NCI-H2107 (cell line): Measurements from ENCODE around the gene CDH24.

ENCODE experiments used
- DNase-seq: peaks from one replicate; lab custom pipeline; 2025; lab: John Stamatoyannopoulos, UW

CDH24 gene

DNA sequence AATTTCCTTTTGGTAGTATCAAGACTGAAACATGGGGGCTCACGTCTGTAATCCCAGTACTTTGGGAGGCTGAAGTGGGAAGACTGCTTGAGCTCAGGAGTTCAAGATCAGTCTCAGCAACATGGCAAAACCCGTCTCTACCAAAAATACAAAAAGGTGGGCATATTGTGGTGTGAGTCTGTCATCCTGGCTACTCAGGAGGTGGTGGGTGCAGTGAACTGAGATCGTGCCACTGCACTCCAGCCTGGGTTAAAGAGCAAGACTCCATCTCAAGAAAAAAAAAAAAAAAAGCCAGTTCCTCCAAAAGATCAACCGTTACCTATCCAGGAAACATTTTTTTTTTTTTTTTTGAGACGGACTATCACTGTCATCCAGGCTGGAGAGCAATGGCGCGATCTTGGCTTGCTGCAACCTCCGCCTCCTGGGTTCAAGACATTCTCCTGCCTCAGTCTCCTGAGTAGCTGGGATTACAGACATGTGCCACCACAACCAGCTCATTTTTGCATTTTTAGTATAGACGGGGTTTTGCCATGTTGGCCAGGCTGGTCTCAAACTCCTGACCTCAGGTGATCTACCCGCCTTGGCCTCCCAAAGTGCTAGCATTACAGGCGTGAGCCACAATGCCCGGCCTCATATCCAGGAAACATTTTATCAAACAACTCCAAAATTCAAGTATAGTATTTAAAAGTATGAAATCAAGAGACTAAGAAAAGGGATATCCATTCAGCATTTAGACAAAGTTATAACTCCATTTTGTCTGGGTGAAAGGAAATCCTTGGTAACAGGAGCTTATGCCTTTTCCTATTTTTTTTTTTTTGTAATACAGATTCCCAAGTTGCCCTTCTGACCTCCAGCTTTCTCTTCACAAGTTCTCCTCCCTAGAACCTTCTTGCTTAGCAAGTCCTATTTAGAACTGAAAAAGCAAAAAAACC, 34.2 kb upstream of the CDH24 start:
- DNase-seq: no peak

DNA sequence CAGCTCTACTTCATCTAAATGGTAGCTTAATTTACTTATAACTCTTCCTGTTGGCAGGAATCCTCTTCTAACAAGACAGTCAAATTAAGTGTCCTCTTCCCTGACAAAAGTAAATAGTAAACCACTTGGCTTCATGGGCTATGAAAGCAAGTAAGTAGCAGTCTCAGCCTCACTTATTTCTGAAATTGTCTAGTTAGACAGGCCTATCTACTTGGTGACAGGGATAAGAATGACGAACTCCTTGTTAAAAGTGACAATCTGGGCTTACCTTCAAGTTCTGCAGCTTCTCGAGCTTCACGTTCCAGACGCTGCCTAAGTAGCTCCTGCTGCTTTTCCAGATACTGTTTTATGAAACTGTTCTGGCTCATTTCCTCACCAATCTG, 32.9 kb upstream of the CDH24 start:
- DNase-seq: no peak

DNA sequence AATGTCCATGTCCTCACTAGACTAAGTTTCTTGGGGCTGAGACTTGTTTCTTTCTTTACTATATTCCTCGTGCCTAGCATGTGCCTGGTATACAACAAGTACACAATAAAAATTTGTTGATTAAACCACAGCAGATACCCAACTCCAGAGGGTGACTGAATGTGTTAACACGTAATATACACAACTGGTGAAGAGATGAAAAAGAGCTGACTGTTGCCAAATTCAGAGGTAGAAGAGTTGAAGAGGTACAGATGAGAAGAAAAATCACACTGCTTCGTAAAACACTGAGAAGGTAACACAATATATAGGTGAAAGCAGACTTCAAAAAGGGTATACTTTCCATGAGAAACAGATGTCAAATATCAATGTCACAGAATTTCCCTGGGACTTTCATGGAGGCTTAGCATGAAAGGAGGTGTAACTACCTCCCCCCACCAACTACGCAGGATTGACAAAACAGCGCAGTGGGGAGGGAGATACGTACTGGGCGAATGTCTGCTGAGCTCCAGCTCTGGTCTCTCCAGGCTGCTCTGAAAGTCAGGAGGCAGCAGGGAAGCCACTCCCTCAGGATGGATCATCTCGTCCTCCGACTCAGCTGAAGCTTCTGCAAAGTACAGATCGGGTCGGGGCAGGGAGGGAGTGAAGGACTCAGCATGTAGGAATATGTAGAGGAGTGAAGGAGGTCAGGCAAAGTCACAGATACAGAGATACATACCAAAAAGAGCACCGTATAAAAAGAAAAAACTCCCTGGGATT, 32.4 kb upstream of the CDH24 start:
- DNase-seq: no peak

DNA sequence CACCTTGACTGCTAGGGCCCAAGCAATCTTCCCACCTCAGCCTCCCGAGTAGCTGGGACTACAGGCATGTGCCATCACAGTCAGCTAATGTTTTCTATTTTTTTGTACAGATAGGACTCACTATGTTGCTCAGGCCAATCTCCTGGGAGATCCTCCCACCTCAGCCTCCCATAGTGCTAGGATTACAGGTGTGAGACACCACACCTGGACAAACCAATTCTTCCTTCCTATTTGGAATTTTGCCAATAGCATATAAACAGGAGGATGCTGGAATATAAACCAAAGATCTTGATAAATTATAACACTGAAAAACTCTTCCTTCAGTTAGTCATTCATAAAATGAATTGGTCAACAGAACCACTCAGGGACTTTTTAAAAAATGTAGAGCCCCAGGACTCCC, 29.2 kb upstream of the CDH24 start:
- DNase-seq: no peak

DNA sequence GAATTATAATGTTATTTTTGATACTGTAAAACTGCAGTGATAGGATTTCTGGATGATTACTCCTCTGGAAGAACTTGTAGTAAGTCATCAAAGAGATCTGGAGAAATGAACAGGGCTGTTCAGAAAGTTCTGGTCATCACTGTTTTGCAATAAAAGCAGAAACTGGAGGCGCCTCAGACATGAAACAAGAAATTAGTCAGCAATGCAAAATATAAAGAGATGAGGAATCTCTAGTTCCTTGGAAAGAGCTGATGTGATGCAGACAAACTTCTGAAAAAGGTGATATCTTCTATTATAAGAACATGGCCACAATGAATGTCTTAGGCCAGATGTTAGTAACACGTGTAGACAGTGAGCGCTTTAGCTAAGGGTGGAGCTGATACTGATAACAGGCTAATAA, 28.1 kb upstream of the CDH24 start:
- DNase-seq: no peak

DNA sequence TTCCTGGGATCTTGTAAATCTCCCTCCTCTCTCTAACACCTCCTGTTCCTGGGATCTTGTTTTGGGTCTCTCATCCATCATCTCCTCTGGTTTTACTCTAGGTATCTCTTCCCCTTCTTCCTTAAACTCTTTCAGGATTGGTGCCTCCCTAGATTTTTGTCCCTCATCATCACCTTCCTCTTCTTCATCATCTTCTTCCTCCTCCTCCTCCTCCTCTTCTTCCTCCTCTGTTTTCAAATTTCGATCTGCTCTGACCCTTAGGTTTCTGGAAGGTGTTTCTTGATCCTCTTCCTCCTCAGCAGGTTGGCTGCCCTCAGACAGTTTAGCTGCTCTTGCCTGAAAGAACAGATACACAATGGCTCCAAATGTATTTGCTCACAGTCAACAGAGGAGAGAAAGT, 23.2 kb upstream of the CDH24 start:
- no peak for DNase-seq

DNA sequence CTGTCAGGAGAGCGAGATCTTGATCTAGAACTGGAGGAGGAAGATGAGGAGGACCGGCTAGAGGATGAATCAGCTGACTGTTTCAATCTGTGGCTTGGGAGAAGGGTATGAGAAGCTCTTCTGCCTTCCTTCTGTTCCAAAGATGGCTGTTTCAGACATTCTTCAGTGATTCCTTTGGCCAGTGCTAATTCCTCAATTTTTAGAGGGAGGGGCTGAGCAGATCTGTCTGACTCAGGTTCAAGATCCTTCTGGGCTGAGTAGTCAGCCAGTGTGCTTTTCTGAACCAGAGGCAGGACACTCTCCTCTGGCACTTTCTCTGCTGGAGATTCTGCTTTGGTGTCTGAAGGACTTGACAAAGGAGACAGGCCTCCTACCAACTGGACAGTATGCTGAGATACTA, 22.4 kb upstream of the CDH24 start:
- no peak for DNase-seq

DNA sequence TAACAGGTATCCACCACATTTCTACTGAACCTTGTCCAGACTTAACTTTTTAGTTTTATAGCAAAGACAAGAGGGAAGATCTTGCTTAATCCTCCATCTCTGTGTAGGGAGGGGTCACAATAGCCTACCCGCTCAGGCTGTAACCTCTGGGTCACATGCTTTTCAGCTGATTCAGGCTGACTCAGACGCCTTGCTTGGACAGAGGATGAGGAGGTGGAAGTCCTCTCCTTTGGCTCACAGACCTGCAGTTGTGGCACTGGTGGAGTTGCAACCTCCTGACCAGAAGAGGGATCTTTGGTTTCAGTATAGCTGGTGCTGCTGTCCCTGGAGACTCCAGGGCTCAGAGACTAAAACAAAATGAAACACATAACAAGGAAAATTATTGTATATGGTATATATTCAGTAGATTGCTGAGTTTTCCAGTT, 21.4 kb upstream of the CDH24 start:
- DNase-seq: no peak

DNA sequence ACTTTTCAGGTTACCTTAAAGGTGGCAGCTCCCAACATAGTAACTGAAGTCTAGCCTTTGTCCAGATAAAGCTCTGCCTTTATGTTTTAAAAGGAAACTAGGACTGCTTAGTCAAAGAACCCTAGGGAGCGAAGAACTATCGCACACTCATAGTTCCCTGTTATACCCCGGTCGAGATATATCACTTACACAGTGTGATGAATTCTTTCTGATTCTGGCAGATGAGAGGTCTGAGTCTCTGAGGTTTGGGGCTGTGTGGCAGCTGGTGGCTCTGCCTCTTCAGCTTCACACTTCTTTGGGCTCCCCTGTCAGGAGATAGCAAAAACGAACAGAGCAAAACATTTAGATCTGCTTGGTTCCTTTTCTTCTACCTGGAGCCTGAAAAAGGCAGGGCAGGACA, 20.6 kb upstream of the CDH24 start:
- no peak for DNase-seq

DNA sequence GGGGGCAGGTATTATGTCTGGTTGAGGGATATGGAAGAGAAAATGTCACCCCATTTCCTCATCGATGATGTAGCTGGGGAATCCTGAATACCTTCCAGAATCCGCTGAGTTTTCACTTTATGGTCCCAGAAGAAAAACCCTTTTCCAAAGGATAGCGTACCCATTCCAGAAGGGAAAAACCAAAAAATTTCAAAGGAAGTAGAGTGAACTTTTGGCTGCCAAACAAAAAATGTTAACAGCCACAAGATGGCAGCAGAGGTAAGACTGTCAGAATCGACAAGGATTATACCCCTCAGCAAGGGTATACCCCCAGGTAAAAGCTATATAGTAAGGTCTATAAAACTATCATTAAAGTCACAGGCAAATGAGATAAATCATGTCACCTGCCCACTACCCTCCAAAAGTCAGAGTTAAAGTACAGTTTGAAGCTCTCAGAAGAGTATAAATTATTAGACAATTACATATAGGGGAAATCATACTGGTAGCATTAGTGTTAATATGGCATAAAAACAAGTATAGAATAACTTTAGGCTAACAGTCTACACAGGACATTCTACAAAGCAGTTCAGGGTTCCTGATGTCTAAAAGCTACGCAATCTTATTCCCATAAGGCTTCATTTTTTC, 19.6 kb upstream of the CDH24 start:
- DNase-seq: no peak

DNA sequence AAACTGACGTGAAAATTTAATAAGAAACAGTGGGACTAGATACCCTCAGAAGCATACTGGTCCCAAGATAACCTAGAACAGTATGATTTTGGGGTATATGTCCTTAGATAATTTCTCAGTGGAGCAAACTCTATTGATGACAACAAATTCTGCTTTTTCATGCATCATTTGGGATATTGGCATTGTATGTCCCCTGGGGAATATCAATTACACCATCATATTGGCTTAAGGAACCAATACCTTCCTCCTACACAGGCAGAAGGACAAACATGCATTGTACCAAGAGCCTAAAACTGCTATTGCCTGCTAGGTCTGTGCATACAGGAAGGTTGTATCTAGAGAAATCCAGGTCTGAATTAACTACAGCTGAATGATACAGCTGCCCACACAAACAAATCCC, 17.6 kb upstream of the CDH24 start:
- DNase-seq: no peak

DNA sequence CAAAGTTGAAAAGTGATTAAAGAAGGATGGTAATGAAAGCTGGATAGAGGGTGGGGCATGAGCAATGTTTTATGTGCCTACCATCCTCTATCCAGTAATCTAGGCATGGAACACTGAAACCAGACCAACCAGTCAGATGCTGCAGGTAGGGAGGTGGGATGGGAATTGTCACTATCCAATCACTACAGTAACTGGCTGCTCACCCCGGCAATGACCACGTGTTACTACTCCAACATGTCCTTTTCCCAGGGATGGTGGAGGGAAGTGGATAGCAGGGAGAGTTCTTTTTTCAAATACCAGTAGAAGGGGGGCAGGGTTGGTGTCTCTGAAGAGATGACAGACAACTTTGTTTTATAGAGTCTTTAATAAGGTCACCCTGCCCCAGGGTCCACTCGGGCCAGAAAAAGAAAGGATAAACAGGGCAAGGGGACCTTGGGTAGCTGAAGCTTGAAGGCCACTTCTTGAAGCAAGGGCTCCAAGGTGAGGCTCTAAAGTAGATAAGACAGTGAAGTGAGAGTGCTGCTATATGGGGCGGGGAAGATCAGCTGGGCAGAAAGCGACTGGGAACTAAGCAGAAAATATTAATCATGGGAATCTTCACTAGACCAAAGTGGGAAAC, 14.7 kb upstream of the CDH24 start:
- DNase-seq: no peak

DNA sequence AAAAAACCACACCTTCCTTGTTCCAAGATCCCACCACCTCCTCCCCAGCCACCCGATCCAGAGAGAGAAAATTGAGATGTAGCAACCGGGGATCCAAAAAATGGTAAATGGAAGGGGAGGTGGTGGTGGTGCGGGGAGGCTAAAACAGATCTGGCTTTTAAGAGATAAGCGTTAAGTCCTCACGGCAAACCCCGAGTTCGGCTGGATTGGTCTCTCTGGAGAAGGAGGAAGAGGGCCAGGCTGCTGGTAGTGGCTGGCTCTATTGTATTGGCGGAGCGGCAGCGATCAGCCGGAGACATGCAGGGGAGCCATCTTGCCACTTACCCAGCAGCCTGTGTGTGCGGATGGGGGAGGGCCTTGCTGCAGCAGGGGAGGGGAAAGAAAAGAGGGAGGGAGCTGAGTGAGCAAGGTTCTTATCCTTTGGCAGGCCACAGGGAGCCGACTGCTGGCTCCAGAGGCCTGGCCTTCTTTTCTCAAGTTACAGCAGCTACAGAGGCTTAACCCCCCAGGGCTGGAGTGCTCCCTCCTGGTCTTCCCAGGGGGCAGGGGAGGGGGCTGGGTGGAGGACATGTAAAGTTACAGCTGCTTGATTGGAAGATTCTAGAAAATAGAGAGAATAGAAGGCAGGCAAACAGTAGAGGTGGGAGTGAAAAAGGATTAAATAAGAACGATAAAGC, 14.1 kb upstream of the CDH24 start:
- no peak for DNase-seq

DNA sequence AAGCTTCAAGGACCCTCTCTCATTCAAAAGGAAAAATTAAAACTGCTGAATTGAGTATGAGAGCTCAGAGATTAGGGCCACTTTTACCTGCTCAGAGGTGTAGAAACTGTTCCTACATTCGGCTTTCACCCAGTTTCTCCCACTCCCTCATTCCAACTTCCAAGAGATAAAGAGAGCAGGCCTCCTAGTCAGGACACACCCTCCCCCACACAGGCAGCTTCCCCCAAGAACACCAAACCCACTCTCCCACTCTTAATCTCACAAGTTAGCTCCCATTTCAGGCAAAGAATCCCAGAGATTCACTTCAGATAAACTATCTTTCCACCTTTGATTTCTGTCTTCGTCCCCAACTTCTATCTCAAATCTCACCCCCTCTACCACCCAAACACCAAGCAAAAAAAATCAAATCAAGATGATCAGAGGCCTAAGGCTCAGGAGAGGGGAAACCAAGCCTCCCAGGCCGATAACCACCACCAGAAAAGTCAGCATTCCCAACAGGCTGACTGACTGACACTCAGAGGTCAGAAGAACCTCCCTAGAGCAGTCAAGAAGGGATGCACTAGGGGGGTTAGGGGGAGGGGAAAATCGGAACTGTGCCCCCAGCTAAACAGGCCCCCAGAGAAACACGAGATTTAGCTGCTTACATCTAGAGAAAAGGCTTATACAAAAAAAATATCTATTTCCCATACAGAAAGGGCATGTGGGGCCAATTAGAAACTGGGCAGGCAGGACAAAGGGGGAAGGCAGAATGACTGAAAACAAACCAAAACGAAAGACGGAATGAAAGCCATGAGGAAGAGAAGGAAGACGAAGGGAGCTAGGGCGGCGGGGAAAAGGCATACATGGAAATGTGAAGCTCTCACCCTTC, 13.2 kb upstream of the CDH24 start:
- no peak for DNase-seq

DNA sequence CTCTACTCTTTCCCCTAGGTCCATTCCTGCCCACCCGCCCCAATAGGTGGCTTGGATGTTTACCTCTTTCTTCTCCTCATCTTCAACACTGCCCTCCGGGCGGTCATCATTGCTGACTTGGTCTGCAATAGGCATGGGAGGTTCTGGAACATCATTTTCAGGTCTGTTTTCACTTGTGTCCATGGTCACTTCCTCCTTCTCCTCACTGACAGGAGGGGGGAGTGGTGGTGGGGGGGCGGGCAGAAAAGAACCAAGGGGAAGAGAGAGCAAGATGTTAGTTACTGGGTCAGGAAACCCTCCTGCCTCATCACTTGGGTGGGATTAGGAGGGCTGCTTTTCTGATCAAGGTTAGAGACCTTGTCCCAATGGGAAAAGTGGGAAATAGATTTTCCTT, 12.1 kb upstream of the CDH24 start:
- no peak for DNase-seq

DNA sequence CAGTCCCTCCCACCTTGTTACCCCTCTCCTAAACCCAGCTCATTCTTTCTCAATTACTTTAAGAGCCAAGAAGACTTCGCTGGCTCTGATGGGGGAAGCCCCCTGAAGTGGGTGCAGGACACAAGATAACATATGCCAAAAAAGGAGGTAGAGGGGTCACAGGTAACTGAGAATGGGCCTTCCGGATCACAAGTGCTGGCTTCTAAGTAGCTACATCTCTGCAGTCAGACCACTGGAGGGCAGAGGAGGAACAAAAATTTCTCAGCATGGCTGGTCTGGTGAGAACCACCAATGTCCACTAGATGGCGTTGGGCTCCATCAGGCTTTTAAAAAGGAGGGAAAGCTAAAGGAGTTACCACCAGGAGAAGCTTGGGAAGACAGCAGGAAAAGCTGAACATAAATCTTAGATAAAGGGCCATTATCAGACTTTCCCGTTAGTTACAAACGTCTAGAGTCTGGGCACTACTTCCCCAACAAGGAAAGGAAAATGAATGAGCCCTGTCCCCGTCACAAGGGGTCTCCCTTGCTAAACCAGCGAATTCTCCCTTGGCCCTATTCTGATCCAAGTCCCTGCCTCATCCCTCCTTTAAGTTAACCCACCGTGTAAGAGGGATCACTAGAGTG, 11.6 kb upstream of the CDH24 start:
- no peak for DNase-seq

DNA sequence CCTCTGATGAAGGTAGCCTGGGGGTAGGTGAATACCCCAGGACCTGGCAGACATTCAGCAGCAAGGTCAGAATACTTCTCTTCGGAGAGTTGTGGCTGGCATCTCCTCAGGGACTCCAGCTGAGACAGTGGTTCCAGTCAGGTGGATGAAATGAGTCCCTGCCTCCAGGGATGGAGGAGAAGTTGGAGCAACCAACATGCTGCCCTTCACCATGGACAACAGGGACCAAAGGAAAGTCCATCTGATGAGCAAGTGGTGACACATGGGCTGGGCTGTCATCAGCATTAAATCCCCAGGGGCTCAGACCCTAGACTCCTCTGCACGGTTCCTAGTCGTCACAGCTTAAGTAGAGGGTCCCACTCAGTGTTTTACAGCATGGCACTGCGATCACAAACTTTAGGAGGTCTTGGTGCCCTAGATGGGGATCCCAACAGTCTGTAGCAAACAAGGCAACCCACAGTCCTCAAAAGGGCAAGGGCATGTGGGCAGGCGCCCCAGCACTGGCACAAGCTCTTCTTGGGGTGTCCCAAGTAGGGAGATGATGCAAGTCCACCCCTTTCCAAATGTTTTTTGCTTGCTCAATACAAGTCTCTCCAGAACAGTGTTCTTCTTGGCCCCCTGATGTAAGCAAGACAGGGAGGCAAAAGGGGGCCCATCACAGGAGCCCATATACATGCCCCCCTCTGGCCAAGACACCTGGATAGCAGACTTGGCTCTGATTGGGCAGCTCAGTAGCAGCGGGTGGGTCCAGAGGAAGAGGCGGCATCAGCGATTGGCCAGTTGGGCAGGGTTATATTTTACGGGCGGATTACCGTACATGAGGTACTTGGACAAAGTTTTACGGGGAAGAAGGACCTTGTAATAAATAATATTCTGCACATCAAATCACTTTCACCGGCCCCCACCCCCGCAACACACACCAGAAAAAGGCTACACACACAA, 10.8 kb upstream of the CDH24 start:
- DNase-seq: no peak

DNA sequence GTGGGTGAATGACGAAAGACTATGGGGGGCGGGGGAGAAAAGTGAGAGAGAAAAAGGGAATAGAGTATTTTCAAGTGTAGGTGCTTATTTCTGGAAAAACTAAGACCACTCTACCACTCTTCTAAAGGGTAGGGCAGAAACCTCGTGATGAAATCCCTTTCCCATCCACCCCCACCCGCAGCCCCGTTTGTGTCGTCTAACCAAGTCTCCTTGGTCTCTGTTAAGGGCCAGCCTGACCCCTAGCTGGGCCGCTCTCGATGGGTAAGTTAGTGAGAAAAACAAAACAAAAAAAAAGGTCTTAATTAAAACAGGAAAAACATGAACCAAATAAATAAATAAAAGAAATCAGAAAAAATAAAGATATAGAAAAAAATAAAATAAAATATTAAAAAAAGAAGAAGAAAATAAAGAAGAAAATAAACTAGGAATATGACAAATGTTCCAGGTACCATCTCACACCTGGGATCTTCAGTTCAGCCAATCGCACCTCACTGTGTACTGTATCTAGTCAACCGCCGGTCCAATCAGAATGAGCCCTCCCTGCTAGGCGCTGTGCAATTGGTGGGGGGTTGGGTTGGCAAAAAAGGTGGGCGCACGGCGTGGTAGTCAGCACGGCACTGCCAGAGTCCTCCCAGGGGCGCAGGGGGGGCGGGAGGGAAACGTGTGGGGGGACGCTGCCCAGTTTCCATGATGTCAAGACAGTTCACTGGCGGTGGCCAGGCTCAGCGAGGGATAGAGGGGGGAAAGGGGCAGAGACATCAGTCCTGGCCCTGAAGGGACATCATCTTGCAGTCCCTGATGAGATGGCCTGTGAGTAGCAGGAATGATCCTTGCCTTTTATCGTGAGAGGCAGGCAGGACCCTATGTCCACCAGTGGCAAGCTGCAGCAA, 9.8 kb upstream of the CDH24 start:
- no peak for DNase-seq
